ENCODE measurements around the gene EMC1. TPM values are rescaled to one million over a fixed set of nuclear protein-coding genes. Genes with fewer than 3 reads are reported as not detected.
A peak's percentile ranks its signal among the peaks of the same experiment; 100 is the strongest.
"Not testable (repeated sequence)": the region's sequence is repeated elsewhere in the genome, so short reads cannot be mapped to it uniquely, and the experiment has no call there.

Gene EMC1
- polyA plus RNA-seq, 1 experiment, result 93.8 TPM

GRCh38 chr1:19189270-19189669 is 62.1 kb downstream of the EMC1 start:
- no peak for TF ChIP-seq CTCF (IDR thresholded peaks at IDR 0.05; ENCODE audit: insufficient read depth, low read depth, low read length)
- no peak for DNase-seq (ENCODE audit: low read depth)
- H3K4me3 ChIP-seq (ENCODE audit: low read depth, low read length), result no peak overlapping the region
- POLR2A ChIA-PET, result no interaction called here
- H3K36me3 ChIP-seq (ENCODE audit: control insufficient read depth, insufficient read depth, low read length), result peaks cover 36% of the 10 kb centered on the region
- H3K27me3 ChIP-seq (ENCODE audit: control insufficient read depth, insufficient read depth, low read length), result no peaks in the 10 kb centered on the region
- CTCF ChIA-PET, result no interaction called here

- H3K27me3 ChIP-seq (ENCODE audit: control insufficient read depth, insufficient read depth, low read length), result no peaks in the 10 kb centered on the region
- POLR2A ChIA-PET, result no interaction called here
- TF ChIP-seq CTCF (IDR thresholded peaks at IDR 0.05; ENCODE audit: insufficient read depth, low read depth, low read length), result no peak
- no peak for DNase-seq (ENCODE audit: low read depth)
- H3K36me3 ChIP-seq (ENCODE audit: control insufficient read depth, insufficient read depth, low read length), result peaks cover 39% of the 10 kb centered on the region
- CTCF ChIA-PET, result interaction anchor here (0.7 kb wide), 1 partner anchor 8 kb away, joined by 6 read pairs; no protein-coding TSS in a partner anchor
- H3K4me3 ChIP-seq (ENCODE audit: low read depth, low read length), result no peak overlapping the region
These were observed 63.5 kb downstream of the EMC1 start for GRCh38 chr1:19187852-19188251.

GRCh38 chr1:19186001-19186400 is 65.3 kb downstream of the EMC1 start:
- no peak overlapping the region for H3K4me3 ChIP-seq (ENCODE audit: low read depth, low read length)
- POLR2A ChIA-PET, result no interaction called here
- peaks cover 32% of the 10 kb centered on the region for H3K36me3 ChIP-seq (ENCODE audit: control insufficient read depth, insufficient read depth, low read length)
- H3K27me3 ChIP-seq (ENCODE audit: control insufficient read depth, insufficient read depth, low read length), result no peaks in the 10 kb centered on the region
- no peak for DNase-seq (ENCODE audit: low read depth)
- CTCF ChIA-PET, result interaction anchor here (1.0 kb wide), 1 partner anchor 20 kb away, joined by 3 read pairs; no protein-coding TSS in a partner anchor
- TF ChIP-seq CTCF (IDR thresholded peaks at IDR 0.05; ENCODE audit: insufficient read depth, low read depth, low read length), result no peak

GRCh38 chr1:19182223-19182622 is 69.1 kb downstream of the EMC1 start:
- ChIA-PET POLR2A (no interaction called here), CTCF (interaction anchor here (1.8 kb wide), 1 partner anchor 9 kb away, joined by 6 read pairs; no protein-coding TSS in a partner anchor)
- Histone ChIP-seq H3K4me3 (ENCODE audit: low read depth, low read length) (no peak overlapping the region), H3K36me3 (ENCODE audit: control insufficient read depth, insufficient read depth, low read length) (peaks cover 36% of the 10 kb centered on the region), H3K27me3 (ENCODE audit: control insufficient read depth, insufficient read depth, low read length) (no peaks in the 10 kb centered on the region)
- no peak for DNase-seq (ENCODE audit: low read depth)
- no peak for TF ChIP-seq CTCF (IDR thresholded peaks at IDR 0.05; ENCODE audit: insufficient read depth, low read depth, low read length)

GRCh38 chr1:19180265-19180657 is 71.1 kb downstream of the EMC1 start:
- H3K4me3 ChIP-seq (ENCODE audit: low read depth, low read length); POLR2A ChIA-PET; H3K27me3 ChIP-seq (ENCODE audit: control insufficient read depth, insufficient read depth, low read length); DNase-seq (ENCODE audit: low read depth): not testable (repeated sequence)
- CTCF ChIA-PET, result interaction anchor here (1.7 kb wide), 1 partner anchor 36 kb away, joined by 5 read pairs; no protein-coding TSS in a partner anchor
- peaks cover 32% of the 10 kb centered on the region for H3K36me3 ChIP-seq (ENCODE audit: control insufficient read depth, insufficient read depth, low read length)

- DNase-seq (ENCODE audit: low read depth), result no peak
- H3K36me3 ChIP-seq (ENCODE audit: control insufficient read depth, insufficient read depth, low read length), result peaks cover 30% of the 10 kb centered on the region
- no peaks in the 10 kb centered on the region for H3K27me3 ChIP-seq (ENCODE audit: control insufficient read depth, insufficient read depth, low read length)
- POLR2A ChIA-PET, result no interaction called here
- CTCF ChIA-PET, result interaction anchor here (0.5 to 1.7 kb wide), 5 partner anchors 8 to 482 kb away, joined by 3 to 6 read pairs (median 4); no protein-coding TSS in a partner anchor
- H3K4me3 ChIP-seq (ENCODE audit: low read depth, low read length), result no peak overlapping the region
- TF ChIP-seq CTCF (IDR thresholded peaks at IDR 0.05; ENCODE audit: insufficient read depth, low read depth, low read length), result 0 out of 2 replicates have a peak, but pooled peaks have one; percentile 28
These were observed 71.6 kb downstream of the EMC1 start for GRCh38 chr1:19179597-19180264.

Data from BJ (cell line).